Esophagus (tissue), 2 donors: ENCODE results near the gene EPHA10. TPM values are rescaled to one million over a fixed set of nuclear protein-coding genes. Genes with fewer than 3 reads are reported as not detected.

Experiments used
- H3K27ac ChIP-seq, 2 donors: one replicate each; pipeline ENCODE4 v1.5.1; 2013; ENCODE audit warnings: low read depth in 2 of 2, mild to moderate bottlenecking in 2 of 2, inconsistent platforms in 1 of 2, low read length in 1 of 2, moderate library complexity in 1 of 2
- H3K27me3 ChIP-seq, 2 donors: one replicate each; pipeline ENCODE4 v1.6.1; 2013; ENCODE audit warnings: low read length in 2 of 2, control low read depth in 1 of 2, mild to moderate bottlenecking in 1 of 2; ENCODE audit not compliant: insufficient read depth in 2 of 2, control insufficient read depth in 1 of 2
- H3K36me3 ChIP-seq, 2 donors: one replicate each; pipeline ENCODE4 v1.6.1; 2013; ENCODE audit warnings: low read length in 1 of 2; ENCODE audit not compliant: control insufficient read depth in 2 of 2, insufficient read depth in 2 of 2
- H3K4me1 ChIP-seq, 2 donors: one replicate each; pipeline ENCODE4 v1.6.1; 2013; ENCODE audit warnings: low read length in 1 of 2; ENCODE audit not compliant: control insufficient read depth in 2 of 2, insufficient read depth in 2 of 2
- H3K4me3 ChIP-seq, 2 donors: one replicate each; pipeline ENCODE4 v1.5.1; 2013; ENCODE audit warnings: low read length in 2 of 2, mild to moderate bottlenecking in 2 of 2, low read depth in 1 of 2, moderate library complexity in 1 of 2
- H3K9me3 ChIP-seq, 2 donors: one replicate each; pipeline ENCODE4 v1.6.1; 2013; ENCODE audit warnings: mild to moderate bottlenecking in 2 of 2, low read depth in 1 of 2, low read length in 1 of 2, moderate library complexity in 1 of 2; ENCODE audit not compliant: control insufficient read depth in 2 of 2, insufficient read depth in 1 of 2
- WGBS, 2 donors: extraction: QIAGEN DNeasy Blood & Tissue Kit; methylation state at CpG; one replicate each; pipeline ENCODE4 v1.1.7; 2013; 5-methylcytosine and 5-hydroxymethylcytosine counted together
- polyA plus RNA-seq, 2 donors: library from polyadenylated mRNA; stranded (reverse); fragments of 200-250 nt; gene quantifications; one replicate each; pipeline ENCODE4 v1.2.3, GENCODE V29; 2013
- donor health status: healthy with polysubstance abuse.
- donor health status: Bipolar disorder and iron deficiency.

Gene EPHA10
- polyA plus RNA-seq, 2 donors, result 0.24 to 0.38 TPM

GRCh38 chr1:37802439-37802838 lies 37.5 kb upstream of the EPHA10 start:
- 89 to 90% methylated on average over 1 of the region's 1 CpG for WGBS, 2 donors
- Histone ChIP-seq H3K9me3 (no peaks in the 10 kb centered on the region), H3K36me3 (peaks cover 12 to 36% of the 10 kb centered on the region in 2 donors), H3K27ac (no peak overlapping the region), H3K27me3 (no peaks in the 10 kb centered on the region), H3K4me1 (no peaks in the 10 kb centered on the region), H3K4me3 (no peak overlapping the region)

DNA sequence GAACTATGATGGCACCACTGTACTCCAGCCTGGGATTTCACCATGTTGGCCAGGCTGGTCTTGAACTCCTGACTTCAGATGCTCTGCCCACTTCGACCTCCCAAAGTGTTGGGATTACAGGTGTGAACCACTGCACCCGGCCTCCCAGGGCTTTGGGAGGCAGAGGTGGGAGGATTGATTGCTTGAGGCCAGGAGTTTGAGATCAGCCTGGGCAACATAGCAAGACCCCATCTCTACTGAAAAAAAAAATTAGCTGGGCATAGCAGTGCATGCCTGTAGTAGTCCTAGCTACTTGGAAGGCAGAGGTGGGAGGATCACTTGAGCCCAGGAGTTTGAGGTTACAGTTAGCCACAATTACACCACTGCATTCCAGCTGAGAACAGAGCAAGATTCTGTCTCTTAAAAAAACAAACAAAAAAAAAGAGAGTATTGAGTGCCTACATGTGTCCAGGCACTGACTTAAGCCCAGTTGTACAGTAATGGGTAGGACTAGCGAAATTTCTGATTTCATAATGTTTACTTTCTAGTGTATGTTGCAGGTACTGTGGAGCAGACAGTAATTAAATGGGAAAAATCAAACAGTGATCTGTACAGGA lies 32.9 kb upstream of the EPHA10 start:
- H3K27me3 ChIP-seq, result no peaks in the 10 kb centered on the region
- no peaks in the 10 kb centered on the region for H3K9me3 ChIP-seq
- H3K4me3 ChIP-seq, result no peak overlapping the region
- peaks cover 0 to 10% of the 10 kb centered on the region in 2 donors for H3K36me3 ChIP-seq
- H3K27ac ChIP-seq, result no peak overlapping the region
- peaks cover 10 to 14% of the 10 kb centered on the region in 2 donors for H3K4me1 ChIP-seq
- 90 to 95% methylated on average over 3 of the region's 3 CpGs for WGBS, 2 donors

GRCh38 chr1:37795340-37796125 lies 30.6 kb upstream of the EPHA10 start:
- Histone ChIP-seq H3K36me3 (peaks cover 0 to 7% of the 10 kb centered on the region in 2 donors), H3K4me3 (no peak overlapping the region), H3K27me3 (no peaks in the 10 kb centered on the region), H3K4me1 (peaks cover 10 to 14% of the 10 kb centered on the region in 2 donors), H3K27ac (no peak overlapping the region), H3K9me3 (no peaks in the 10 kb centered on the region)
- 27 to 30% methylated on average over 22 of the region's 22 CpGs for WGBS, 2 donors

GRCh38 chr1:37794372-37795339 lies 29.7 kb upstream of the EPHA10 start:
- peaks cover 0 to 3% of the 10 kb centered on the region in 2 donors for H3K36me3 ChIP-seq
- peaks cover 10 to 14% of the 10 kb centered on the region in 2 donors for H3K4me1 ChIP-seq
- no peaks in the 10 kb centered on the region for H3K27me3 ChIP-seq
- WGBS, 2 donors, result 13 to 20% methylated on average over 32 to 59 of the region's 59 CpGs
- H3K27ac ChIP-seq, result no peak overlapping the region
- H3K9me3 ChIP-seq, result no peaks in the 10 kb centered on the region
- peak overlapping the region; percentile 55 to 66 for H3K4me3 ChIP-seq

GRCh38 chr1:37793773-37794371 lies 29.0 kb upstream of the EPHA10 start, which contains the start of gene MANEAL:
TSS of gene MANEAL (plus strand) at chr1:37793847. CDS start at chr1:37794183, 336 bp downstream.
- no peaks in the 10 kb centered on the region for H3K9me3 ChIP-seq
- H3K27me3 ChIP-seq, result peaks cover 0 to under 1% of the 10 kb centered on the region in 2 donors
- peak within 1 kb of the TSS; percentile 55 to 66 for H3K4me3 ChIP-seq
- H3K36me3 ChIP-seq, result no peaks in the 10 kb centered on the region
- peaks cover 10 to 14% of the 10 kb centered on the region in 2 donors for H3K4me1 ChIP-seq
- H3K27ac ChIP-seq, result no peak within 1 kb of the TSS
- 0% methylated on average over 57 to 80 of the region's 82 CpGs for WGBS, 2 donors

- no peaks in the 10 kb centered on the region for H3K9me3 ChIP-seq
- no peak overlapping the region for H3K27ac ChIP-seq
- peak overlapping the region in 1 of 2 donors; percentile 66 for H3K4me3 ChIP-seq
- peaks cover 0 to 3% of the 10 kb centered on the region in 2 donors for H3K27me3 ChIP-seq
- 32 to 43% methylated on average over 26 to 36 of the region's 36 CpGs for WGBS, 2 donors
- peaks cover 10 to 14% of the 10 kb centered on the region in 2 donors for H3K4me1 ChIP-seq
- no peaks in the 10 kb centered on the region for H3K36me3 ChIP-seq
These were observed 28.2 kb upstream of the EPHA10 start for GRCh38 chr1:37792943-37793686.

DNA sequence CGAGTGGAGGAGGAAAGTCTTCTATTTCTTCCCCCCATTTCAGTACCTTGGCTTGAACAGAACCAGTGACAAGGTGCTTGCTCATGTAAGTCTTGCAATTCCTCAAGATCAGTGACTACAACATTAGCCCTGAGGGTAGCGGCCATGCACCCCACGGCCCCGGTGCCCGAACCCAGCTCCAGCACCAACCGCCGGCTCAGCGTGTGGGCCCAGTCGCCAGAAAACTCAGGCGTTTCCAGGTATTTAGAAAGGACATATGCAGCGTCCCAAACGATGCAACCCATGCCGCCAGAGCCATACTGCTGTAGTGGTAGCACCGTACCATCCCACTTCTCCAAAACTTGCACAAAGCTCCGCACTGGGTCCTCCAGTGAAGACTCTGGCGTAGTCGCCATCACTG lies 17.6 kb upstream of the EPHA10 start:
- H3K27me3 ChIP-seq, result no peaks in the 10 kb centered on the region

GRCh38 chr1:37778654-37779053 lies 13.7 kb upstream of the EPHA10 start:
- H3K27ac ChIP-seq, result no peak overlapping the region
- 79 to 81% methylated on average over 3 of the region's 3 CpGs for WGBS, 2 donors
- H3K36me3 ChIP-seq, result no peaks in the 10 kb centered on the region
- H3K4me3 ChIP-seq, result no peak overlapping the region
- H3K9me3 ChIP-seq, result peaks cover 0 to 2% of the 10 kb centered on the region in 2 donors
- H3K4me1 ChIP-seq, result no peaks in the 10 kb centered on the region
- H3K27me3 ChIP-seq, result no peaks in the 10 kb centered on the region

More for the DNA sequence above, 17.6 kb upstream of the EPHA10 start:
- H3K4me3 ChIP-seq, result no peak overlapping the region
- H3K36me3 ChIP-seq, result no peaks in the 10 kb centered on the region
- no peaks in the 10 kb centered on the region for H3K4me1 ChIP-seq
- 76 to 81% methylated on average over 17 of the region's 17 CpGs for WGBS, 2 donors
- peaks cover 0 to 2% of the 10 kb centered on the region in 2 donors for H3K9me3 ChIP-seq
- H3K27ac ChIP-seq, result no peak overlapping the region
